Loucy (cell line): Measurements from ENCODE around the gene SLC27A5.

Source experiments
- H2AFZ ChIP-seq: fragments of 200-600 bp; sonication (generic); 2 replicates; pipeline ENCODE4 v1.6.0; 2016; ENCODE audit warnings: antibody characterized with exemption, mild to moderate bottlenecking, low read length, moderate library complexity
- H3F3A ChIP-seq: fragments of 200-600 bp; 2 replicates; pipeline ENCODE4 v1.6.0; 2016; ENCODE audit warnings: antibody characterized with exemption, low read depth, mild to moderate bottlenecking
- H3K27me3 ChIP-seq: fragments of 200-600 bp; sonication (generic); 2 replicates; pipeline ENCODE4 v1.6.1; 2014; ENCODE audit warnings: low read length, mild to moderate bottlenecking; ENCODE audit not compliant: insufficient read depth, poor library complexity, severe bottlenecking
- H3K36me3 ChIP-seq: fragments of 200-600 bp; sonication (generic); 2 replicates; pipeline ENCODE4 v1.6.1; 2016; ENCODE audit warnings: low read length; ENCODE audit not compliant: insufficient read depth
- H3K4me1 ChIP-seq: fragments of 200-600 bp; sonication (generic); 2 replicates; pipeline ENCODE4 v1.5.1; 2014; ENCODE audit warnings: low read length, mild to moderate bottlenecking; ENCODE audit not compliant: insufficient read depth, poor library complexity, severe bottlenecking
- H3K4me2 ChIP-seq: fragments of 200-600 bp; sonication (generic); 2 replicates; pipeline ENCODE4 v1.6.0; 2014; ENCODE audit warnings: antibody characterized with exemption, low read length, low read depth, mild to moderate bottlenecking; ENCODE audit not compliant: poor library complexity, severe bottlenecking
- H3K4me3 ChIP-seq: fragments of 200-600 bp; sonication (generic); 2 replicates; pipeline ENCODE4 v1.5.1; 2014; ENCODE audit warnings: low read length, mild to moderate bottlenecking, mixed read lengths; ENCODE audit not compliant: poor library complexity, severe bottlenecking
- H3K79me2 ChIP-seq: fragments of 200-600 bp; sonication (generic); 2 replicates; pipeline ENCODE4 v1.6.1; 2014; ENCODE audit warnings: low read length; ENCODE audit not compliant: insufficient read depth
- H3K9ac ChIP-seq: fragments of 200-600 bp; sonication (generic); 2 replicates; pipeline ENCODE4 v1.6.0; 2014; ENCODE audit warnings: mild to moderate bottlenecking, low read depth, low read length, moderate library complexity; ENCODE audit not compliant: poor library complexity, severe bottlenecking
- H3K9me2 ChIP-seq: fragments of 200-600 bp; sonication (generic); replicated peaks from 2 replicates; pipeline ENCODE4 v1.6.1; 2016; ENCODE audit warnings: low read depth, low read length, mixed read lengths
- H3K9me3 ChIP-seq: fragments of 200-600 bp; sonication (generic); 2 replicates; pipeline ENCODE4 v1.6.1; 2014; ENCODE audit warnings: mild to moderate bottlenecking, antibody characterized with exemption, low read length, low read depth; ENCODE audit not compliant: insufficient read depth
- H4K20me1 ChIP-seq: fragments of 200-600 bp; sonication (generic); 2 replicates; pipeline ENCODE4 v1.6.0; 2014; ENCODE audit warnings: antibody characterized with exemption, low read length, mild to moderate bottlenecking; ENCODE audit not compliant: insufficient read depth, poor library complexity, severe bottlenecking
- EZH2phosphoT487 ChIP-seq: fragments of 200-600 bp; IDR thresholded peaks from 2 replicates; pipeline ENCODE4 v1.6.1; 2018; ENCODE audit warnings: antibody characterized with exemption, mild to moderate bottlenecking, moderate library complexity, borderline replicate concordance
- TF ChIP-seq, protein P1 (sequence below): fragments of 200-600 bp; sonication (generic); conservative IDR thresholded peaks from 2 replicates; pipeline ENCODE4 v1.5.1; 2014; ENCODE audit warnings: mild to moderate bottlenecking, antibody characterized with exemption, low read length

SLC27A5 gene

GRCh38 chr19:58555369-58555885 lies 43.6 kb upstream of the SLC27A5 start:
- peaks cover 35% of the 10 kb centered on the region; the same call in 1 of the 2 replicates for H3K36me3 ChIP-seq
- peaks cover 28% of the 10 kb centered on the region; the same call in 1 of the 2 replicates for H3F3A ChIP-seq
- peak overlapping the region; percentile 47; the same call in 1 of the 2 replicates for H2AFZ ChIP-seq

DNA sequence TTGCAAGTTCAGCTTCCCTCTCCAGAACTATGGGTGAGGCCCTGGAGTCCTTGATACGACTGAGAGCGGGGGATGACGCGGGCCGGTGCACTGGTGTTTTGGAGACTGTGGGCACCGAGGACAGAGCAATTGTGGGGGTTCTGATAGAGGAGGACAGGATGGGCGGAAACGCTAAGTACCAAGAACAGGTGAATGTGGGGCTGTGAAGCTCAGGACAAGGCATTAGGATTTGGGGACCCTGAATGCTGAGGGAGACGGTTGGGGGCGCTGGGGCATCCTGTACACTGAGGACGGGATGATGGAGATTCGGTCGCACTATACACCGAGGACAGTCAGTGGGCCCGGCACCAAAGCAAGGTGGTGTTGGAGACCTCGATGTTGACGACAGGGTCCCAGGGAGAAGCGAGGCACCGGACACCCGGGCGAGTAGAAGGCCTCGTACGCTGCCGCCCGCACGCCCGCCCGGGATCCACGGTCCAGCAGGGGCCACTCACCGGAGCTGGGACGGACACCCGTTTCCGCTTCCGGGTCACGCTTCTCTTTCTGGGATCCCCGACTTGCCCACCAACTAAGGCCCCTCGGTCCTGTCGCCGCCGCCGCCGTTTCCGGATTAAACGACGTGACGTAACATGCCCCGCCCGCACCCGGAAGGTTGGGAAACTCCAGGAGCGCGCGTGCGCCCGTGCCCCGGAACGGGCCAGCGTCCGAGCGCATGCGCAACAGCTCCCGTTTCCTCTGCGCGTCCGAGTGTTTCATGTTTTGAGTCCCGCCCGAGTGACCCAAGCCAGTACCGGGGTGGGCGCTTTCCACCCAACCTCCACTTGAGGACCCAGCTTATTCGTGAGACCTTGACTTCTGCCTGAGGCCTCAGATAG lies 42.9 kb upstream of the SLC27A5 start, which contains the start of gene CHMP2A:
CHMP2A (minus strand) TSS at position 612 of the 875 bp plus-strand sequence. CDS start 893 bp downstream, outside the sequence.
- TF ChIP-seq, protein P1, sequence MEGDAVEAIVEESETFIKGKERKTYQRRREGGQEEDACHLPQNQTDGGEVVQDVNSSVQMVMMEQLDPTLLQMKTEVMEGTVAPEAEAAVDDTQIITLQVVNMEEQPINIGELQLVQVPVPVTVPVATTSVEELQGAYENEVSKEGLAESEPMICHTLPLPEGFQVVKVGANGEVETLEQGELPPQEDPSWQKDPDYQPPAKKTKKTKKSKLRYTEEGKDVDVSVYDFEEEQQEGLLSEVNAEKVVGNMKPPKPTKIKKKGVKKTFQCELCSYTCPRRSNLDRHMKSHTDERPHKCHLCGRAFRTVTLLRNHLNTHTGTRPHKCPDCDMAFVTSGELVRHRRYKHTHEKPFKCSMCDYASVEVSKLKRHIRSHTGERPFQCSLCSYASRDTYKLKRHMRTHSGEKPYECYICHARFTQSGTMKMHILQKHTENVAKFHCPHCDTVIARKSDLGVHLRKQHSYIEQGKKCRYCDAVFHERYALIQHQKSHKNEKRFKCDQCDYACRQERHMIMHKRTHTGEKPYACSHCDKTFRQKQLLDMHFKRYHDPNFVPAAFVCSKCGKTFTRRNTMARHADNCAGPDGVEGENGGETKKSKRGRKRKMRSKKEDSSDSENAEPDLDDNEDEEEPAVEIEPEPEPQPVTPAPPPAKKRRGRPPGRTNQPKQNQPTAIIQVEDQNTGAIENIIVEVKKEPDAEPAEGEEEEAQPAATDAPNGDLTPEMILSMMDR, result no peak
- Histone ChIP-seq H3K4me3 (peak within 1 kb of the TSS; percentile 90), H3K4me2 (peak within 1 kb of the TSS; percentile 86), H3K9me2 (no peaks in the 10 kb centered on the region), H3K9ac (peak within 1 kb of the TSS; percentile 99), H3K27me3 (no peaks in the 10 kb centered on the region), H4K20me1 (peaks cover 72% of the 10 kb centered on the region), H3K36me3 (peaks cover 42% of the 10 kb centered on the region; the same call in 1 of the 2 replicates), H3K9me3 (no peaks in the 10 kb centered on the region), H3K79me2 (peaks cover 78% of the 10 kb centered on the region), H3F3A (peaks cover 28% of the 10 kb centered on the region; the same call in 1 of the 2 replicates), H2AFZ (peak within 1 kb of the TSS; percentile 47; the same call in 1 of the 2 replicates), H3K4me1 (peaks cover 28% of the 10 kb centered on the region)

More at GRCh38 chr19:58555369-58555885, 43.6 kb upstream of the SLC27A5 start:
- H3K9me3 ChIP-seq, result no peaks in the 10 kb centered on the region
- no peaks in the 10 kb centered on the region for H3K27me3 ChIP-seq
- peak overlapping the region; percentile 90 for H3K4me3 ChIP-seq
- peaks cover 78% of the 10 kb centered on the region for H3K79me2 ChIP-seq
- H3K4me1 ChIP-seq, result peaks cover 35% of the 10 kb centered on the region
- H3K4me2 ChIP-seq, result peak overlapping the region; percentile 86
- H3K9me2 ChIP-seq, result no peaks in the 10 kb centered on the region
- peaks cover 65% of the 10 kb centered on the region for H4K20me1 ChIP-seq
- H3K9ac ChIP-seq, result peak overlapping the region; percentile 99
- TF ChIP-seq EZH2phosphoT487, result no peak
- TF ChIP-seq, protein P1, result no peak

DNA sequence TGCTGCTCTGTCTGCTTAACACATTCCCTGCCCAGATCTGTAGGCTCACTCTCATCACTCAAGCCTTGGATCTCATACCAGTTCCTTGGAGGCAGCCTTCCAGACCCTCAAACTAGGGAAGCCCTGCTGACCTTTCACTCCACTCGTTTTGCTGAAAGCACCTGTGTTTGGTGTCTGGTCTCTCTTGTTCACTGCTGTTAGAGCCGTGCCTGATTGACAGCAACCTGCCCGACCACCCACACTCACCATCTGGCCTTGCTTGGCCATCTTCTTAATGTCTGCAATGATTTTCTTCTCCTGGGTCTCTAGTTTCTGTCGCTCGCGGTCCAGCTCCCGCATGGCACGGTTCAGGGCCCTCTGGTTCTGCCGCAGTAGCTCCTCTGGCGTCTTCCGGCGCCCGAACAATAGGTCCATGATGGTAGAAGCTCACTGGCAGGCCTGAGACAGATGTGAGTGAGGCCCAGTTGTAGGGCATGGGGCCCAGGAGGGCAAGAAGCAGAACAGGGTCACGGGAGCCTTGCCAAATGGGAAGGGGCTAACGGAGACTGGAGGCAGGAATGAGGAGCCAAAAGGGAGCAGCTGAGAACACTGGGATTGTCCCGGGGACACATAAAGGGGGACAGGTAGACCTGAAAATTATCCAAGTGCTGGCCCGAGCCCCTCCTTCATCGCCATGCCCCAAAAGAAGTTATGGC lies 42.2 kb upstream of the SLC27A5 start:
- Histone ChIP-seq H3K27me3 (no peaks in the 10 kb centered on the region), H4K20me1 (peaks cover 80% of the 10 kb centered on the region), H3K4me3 (peak overlapping the region; percentile 90)

More for the DNA sequence above, 42.2 kb upstream of the SLC27A5 start:
- Histone ChIP-seq H3K4me1 (peaks cover 27% of the 10 kb centered on the region), H3K79me2 (peaks cover 84% of the 10 kb centered on the region), H3K9me2 (no peaks in the 10 kb centered on the region), H3K36me3 (peaks cover 50% of the 10 kb centered on the region), H3K9me3 (no peaks in the 10 kb centered on the region), H2AFZ (no peak overlapping the region), H3F3A (peaks cover 25% of the 10 kb centered on the region; the same call in 1 of the 2 replicates), H3K9ac (peak overlapping the region; percentile 99), H3K4me2 (peak overlapping the region; percentile 86)
- TF ChIP-seq EZH2phosphoT487, result no peak
- TF ChIP-seq, protein P1, result no peak
